NCI-H2081 treated with DMSO at 0.1 percent for 48 hours (cell line): ENCODE measurements around the gene SYNDIG1L.
"Not testable (repeated sequence)": the region's sequence is repeated elsewhere in the genome, so short reads cannot be mapped to it uniquely, and the experiment has no call there.

Source experiments
- DNase-seq: peaks from one replicate; lab custom pipeline; 2025; lab: John Stamatoyannopoulos, UW

The SYNDIG1L gene

DNA sequence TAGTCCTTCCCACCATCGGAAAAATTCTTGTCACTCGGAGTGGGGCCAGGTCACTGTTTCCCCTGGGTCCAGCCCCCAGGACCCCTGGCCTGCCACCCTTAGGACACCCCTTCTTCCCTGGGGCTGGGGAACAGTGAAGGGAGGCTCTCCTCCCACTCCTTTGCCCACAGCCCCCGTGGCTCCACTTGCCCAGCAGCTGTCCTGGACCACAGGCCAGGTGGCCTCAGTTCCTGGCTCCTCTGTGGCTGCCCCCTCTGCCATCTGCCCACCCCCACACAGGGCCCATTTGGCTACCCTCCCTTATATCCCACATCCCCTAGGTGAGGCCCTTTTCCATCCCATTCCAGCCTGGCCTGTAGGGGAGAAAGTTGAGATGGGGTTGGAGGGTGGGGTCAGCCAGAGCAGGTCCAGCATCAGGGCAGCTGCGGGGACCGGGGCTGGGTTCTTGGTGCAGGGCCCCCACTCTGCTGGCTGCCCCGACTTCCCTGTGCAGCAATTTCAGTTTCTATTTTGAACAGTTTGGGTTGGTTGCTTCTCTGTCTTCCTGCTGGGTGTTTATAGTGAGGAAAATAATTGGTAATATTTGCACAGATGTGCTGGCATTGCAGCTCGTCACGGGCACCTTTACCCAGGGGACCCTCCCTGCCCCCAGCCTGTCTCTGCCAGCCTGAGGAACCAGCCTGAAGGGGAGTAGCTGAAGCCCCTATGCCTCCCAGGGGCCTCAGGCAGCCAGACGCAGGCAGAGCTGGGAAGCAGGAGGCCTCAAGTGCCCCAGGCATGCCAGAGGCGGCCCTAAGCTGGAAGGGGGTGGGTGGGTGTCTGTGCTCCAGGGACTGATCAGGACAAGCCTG lies 23.4 kb downstream of the SYNDIG1L start:
- no peak for DNase-seq

DNA sequence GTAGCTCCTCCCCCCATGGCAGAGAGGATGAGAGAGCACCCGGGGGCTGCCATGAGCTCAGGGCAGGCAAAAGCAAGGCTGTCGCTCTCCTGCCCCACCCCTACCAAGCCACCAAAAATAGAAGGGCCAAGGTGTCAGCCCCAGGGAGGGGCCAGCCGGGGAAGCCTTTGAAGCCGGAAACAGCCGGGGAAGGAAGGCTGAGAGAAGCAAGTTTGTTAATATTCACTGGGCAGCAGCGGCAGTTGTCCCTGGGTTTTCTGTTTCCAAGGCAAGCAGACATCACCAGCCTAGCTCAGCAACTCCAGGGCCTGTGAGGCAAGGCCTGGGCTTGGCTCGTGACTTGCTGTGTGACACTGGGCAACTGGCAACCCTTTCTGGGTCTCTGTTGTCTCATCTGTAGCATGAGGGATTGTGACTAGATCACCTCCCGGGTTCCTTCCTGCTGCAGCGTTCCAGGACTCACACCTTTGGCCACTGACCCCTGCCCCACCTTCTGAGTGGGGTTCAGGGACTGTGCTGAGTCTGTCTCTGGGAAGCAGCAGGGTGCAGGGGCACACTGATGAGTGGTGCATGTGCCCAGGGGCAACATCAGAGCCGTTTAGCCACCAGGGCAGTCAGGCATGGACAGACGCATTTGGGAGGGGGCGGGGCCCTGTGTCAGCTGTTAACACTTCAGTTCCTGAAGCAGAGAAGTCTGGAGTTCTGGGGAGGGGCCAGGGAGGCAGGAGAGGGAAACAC lies 24.3 kb downstream of the SYNDIG1L start:
- no peak for DNase-seq

DNA sequence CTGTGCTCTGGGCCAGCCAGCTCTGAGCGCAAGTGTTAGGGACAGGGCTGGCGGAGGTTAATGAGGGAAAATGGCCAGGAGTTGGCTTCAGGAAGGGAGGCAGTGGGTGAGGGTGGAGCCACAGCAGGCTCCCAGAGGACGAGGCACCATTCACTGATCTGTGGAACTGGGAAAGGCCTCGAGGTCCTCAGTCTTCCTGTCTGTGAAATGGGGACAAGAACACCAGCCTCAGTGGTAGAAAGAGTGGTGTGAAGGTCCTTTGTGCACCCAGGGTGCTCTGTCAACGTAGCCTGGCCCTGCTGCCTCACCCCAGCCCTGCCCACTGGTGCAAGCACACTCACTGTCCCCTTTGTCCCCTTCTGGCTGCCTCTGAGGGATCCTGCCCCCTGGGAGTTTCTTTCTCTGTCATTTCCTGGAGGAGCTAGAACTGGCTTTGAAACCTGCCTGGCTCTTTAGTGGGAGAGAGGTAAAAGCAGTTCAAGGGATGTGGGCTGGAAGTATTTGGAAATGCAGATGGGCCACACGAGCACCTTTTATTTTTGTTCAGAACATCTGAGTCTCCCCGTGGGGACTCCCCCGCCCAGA lies 25.0 kb downstream of the SYNDIG1L start:
- no peak for DNase-seq

DNA sequence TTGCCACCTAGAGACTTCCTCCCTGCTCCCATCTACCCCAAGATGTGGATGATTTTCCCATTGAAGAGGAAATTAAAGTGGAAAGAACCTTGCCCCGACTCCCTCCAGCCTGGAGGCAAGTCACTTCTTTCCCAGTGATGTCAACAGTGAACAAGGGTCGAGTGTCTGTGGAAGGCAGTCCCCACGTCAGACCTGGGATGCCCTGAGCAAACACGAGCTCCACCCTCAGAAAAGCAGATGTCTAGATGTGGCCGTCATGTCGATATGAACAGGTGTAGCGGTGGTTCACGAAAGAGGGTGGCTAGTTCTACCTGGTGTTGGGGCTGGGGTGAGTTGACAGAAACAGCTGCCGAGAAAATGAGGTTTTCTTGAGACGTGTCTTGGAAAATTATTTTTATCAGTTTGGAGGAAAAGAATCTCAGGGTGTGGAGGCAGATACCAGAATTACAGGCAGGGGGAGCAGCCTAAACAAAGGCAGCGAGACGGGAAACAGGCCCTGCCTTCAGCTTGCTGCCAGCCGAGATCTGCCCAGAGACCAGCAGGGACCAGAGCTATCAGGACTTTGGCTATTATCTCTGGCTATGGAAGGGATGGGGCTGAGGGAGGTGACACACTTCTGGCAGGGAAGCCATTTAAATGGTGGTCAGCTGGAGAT lies 25.9 kb downstream of the SYNDIG1L start:
- no peak for DNase-seq

DNA sequence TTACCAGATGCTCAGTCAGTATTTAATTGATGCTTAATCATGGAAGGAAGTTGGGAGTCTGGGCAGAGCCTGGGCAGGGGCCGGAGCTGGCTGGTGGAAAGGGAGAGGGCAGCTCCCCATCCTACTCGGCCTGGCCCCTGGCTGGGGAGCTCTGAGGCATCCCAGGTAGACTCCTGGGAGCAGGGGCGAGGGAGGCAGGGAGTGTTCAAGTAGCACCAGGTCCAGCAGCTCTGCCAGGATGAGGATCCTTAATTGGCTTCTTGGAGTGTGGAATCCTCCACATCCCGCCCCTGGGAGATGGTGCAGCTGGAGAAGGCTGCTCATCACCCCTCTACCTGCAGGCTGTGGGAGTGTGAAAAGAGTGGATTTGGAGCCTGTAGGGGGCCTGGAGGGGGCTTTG lies 30.9 kb downstream of the SYNDIG1L start:
- DNase-seq = no peak

DNA sequence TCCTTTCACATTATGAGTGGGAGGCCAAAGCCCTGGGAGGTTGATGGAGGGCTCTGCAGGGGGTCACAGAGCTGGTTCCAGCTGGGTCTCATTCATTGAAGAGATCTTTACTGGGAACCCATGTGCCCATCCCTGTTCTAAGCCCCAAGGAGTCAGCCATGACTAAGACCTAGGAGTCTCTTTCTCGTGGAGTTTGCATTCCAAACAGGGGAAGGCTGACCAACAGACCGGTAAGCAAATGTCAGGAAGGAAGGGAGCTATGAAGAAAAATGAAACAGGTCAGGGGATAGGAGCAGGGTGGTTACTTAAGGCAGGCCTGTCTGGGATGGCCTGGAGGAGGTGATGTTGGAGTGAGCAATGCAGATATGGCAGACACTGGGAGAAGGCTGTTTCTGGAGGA lies 31.5 kb downstream of the SYNDIG1L start:
- no peak for DNase-seq

DNA sequence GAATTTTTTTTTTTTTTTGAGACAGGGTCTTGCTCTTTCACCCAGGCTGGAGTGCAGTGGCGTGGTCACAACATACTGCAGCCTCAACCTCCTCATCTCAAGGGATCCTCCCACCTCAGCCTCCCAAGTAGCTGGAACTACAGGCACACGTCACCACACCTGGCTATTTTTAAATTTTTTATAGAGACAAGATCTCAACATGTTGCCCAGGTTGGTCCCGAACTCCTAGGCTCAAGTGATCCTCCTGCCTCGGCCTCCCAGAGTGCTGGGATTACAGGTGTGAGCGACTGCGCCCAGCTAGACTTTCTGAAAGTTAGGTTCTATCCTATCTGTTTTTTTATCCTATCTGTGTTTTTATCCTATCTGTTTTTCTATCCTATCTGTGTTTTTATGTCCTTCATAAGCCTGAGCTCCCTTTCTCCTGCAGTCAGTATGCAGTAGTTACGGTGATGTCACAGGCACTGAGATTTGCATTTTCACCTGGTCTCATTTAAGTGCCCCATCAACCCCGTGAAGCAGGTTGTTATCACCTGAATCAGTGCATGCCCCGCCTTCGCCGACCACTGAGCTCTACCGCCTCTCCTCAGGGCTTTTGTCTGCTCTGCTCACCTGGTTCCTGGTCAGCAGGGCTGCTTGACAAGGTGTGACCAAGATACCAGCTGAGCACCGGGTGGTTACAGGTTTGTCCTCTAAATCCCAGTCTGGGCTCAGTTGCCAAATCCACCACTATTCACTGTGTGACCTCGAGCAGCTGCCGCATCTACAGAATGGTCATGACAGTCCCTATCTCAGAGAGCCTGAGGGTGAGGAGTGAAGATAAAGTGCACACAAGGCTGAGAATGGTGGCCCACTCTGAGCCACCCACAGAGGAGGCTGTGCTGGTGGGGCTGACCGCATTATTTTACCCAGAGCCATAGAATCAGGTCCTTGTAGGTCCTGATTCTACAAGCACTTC lies 33.1 kb downstream of the SYNDIG1L start:
- no peak for DNase-seq

DNA sequence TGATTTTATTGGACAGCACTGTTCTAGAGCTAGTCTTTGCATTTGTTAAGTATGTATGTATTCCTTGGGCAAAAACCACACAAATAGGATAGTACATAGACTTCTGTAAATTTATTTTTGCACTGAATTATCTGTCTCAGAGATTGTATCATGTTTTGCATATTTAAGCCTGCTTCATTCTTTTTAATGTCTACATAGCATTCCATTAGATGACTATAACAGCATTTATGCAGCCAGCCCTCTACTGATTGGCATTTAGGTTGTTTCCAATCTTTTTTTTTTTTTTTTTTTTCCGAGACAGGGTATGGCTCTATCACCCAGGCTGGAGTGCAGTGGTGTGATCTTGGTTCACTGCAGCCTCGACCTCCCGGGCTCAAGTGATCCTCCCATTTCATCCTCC lies 34.5 kb downstream of the SYNDIG1L start:
- DNase-seq = no peak

DNA sequence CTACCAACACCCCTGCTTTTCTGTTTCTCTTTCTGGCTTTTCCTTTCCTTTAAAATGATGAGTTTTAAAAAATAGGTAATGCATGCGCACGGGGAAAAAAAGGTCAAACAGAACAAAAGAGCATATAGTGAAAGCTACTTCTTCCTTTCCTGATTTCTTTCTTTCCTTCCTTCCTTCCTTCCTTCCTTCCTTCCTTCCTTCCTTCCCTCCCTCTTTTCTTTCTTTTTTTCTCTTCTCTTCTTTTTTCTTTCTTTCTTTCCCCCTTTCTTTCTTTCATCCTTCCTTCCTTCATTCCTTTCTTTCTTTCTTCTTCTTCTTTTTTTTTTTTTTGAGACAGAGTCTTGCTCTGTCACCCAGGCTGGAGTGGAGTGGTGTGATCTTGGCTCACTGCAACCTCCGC lies 35.5 kb downstream of the SYNDIG1L start:
- DNase-seq = not testable (repeated sequence)

DNA sequence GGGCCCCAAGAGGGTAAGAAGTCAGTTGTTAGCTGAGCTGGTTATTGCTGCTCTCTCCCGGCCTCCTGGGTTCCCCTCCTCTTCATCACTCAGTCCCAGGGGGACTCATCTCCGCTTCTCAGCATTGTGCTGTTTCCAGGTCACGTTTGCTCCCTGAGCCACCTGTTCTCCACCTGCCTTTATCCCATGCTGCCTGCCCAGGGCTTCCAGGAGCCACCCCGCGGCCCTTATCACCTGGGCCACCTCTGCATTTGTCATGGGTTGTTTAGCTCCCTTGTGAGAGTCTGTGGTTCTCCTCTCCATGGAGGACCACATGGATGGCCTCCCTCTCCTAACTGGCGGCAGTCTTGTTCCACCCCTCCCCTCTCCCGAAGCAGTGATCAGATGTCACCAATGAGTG lies 36.0 kb downstream of the SYNDIG1L start:
- DNase-seq = no peak

DNA sequence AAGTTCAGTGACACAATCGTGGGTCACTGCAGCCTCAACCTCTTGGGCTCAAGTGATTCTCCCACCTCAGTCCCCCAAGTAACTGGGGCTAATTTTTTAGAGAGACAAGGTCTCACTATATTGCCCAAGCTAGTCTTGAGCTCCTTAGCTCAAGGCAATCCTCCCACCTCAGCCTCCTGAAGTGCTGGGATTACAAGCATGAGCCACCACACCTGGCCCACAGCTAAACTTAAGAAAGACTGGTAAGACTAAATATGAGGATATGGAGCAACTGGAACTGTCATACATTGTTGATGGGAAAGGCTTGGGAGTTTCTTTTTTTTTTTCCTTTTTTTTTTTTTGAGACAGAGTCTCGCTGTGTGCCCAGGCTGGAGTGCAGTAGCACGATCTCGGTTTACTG lies 43.8 kb downstream of the SYNDIG1L start:
- DNase-seq = no peak

DNA sequence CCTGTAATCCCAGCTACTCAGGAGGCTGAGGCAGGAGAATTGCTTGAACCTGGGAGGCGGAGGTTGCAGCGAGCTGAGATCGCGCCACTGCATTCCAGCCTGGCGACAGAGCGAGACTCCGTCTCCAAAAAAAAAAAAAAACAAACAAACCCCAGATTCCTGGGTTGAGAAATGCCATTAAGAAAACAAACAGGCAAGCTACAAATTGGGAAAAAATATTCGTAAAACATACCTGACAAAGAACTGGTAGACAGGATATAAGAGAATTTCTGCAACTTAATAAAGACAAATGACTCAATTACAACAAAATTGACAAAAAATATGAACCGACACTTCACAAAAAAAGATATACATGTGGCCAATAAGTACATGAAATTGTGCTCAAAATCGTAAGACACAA lies 44.4 kb downstream of the SYNDIG1L start:
- DNase-seq = not testable (repeated sequence)

DNA sequence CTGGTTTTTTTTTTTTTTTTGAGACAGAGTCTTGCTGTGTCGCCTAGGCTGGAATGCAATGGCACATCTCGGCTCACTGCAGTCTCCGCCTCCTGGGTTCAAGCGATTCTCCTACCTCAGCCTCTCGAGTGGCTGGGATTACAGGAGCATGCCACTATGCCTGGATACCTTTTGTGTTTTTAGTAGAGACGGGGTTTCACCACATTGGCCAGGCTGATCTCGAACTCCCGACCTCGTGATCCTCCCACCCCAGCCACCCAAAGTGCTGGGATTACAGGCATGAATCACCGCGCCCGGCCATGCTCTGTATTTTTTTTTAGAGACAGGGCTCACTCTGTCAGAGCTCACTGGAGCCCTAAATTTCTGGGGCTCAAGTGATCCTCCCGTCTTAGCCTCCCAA lies 45.2 kb downstream of the SYNDIG1L start:
- no peak for DNase-seq

DNA sequence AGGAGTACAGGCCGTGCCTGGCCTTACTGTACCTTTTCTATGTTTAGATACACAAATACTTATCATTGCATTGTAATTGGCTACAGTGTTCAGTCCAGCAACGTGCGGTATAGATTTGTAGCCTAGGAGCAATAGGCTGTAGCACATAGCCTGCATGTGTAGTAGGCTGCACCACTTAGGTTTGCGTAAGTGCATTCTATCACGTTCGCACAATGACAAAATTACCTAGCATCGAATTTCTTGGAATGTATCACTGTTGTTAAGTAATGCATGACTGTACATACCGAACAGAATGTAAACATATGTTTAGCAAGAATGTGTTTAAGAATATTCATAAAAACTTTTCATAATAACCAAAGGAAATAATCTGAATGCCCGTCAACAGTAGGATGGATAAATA lies 45.8 kb downstream of the SYNDIG1L start:
- no peak for DNase-seq

DNA sequence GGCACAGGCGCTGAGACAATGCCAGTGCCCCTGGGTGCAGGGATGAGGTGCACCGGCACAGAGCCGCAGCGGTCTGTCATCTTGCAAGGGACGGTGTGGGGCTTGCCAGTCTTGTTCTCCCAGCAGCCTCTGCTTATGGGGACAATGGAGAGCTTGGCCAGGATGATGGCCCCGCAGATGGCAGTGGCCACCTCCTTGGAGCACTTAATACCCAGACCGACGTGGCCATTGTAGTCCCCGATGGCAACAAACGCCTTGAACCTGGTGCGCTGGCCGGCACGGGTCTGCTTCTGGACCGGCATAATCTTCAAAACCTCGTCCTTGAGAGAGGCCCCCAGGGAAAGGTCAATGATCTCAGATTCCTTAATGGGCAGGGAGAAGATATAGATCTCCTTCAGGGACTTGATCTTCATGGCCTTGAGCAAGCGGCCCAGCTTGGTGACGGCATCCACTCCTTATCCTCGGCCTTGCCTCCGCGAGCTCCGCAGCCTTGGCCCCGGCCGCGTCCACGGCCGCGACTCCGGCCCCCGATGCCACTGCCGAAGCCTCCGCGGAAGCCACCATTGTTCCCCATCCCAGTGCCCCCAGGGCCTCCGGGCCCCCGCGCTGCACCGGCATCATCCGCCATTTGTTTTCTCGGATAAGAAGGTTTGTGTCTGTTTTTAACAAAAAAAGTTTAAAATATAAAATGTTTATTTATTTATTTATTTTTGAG lies 47.9 kb downstream of the SYNDIG1L start:
- no peak for DNase-seq

DNA sequence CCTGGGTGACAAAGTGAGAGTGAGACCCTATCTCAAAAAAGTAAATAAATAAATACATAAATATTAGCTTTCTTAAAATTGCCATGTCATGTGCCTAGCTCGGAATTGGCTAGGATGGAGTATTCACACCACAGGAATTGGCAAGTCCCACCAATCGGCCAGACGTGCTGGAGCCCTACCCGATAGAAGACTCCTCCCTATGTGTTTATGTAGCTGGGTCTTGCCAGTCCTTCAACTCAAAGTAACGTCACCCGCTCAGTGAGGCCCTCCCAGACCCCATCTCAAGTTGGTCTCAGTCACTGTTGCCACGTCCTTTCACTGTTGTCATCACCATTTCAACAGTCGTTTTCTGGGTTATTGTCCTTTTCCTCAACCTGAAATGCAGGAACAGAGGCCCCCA lies 57.6 kb downstream of the SYNDIG1L start:
- no peak for DNase-seq

DNA sequence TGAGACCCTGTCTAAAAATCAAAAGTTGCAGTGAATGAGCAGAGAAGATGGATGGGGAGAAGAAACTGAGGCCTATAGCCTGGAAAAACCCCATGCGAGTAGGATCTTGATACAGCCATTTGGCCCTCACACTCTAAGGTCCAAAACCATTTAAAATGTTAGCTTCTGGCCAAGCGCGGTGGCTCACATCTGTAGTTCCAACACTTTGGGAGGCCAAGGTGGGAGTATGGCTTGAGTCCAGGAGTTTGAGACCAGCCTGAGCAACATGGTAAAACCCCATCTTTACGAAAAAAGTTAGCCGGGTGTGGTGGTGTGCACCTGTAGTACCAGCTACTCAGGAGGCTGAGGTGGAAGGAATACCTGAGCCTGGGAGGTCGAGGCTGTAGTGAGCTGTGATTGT lies 58.0 kb downstream of the SYNDIG1L start:
- DNase-seq = no peak

DNA sequence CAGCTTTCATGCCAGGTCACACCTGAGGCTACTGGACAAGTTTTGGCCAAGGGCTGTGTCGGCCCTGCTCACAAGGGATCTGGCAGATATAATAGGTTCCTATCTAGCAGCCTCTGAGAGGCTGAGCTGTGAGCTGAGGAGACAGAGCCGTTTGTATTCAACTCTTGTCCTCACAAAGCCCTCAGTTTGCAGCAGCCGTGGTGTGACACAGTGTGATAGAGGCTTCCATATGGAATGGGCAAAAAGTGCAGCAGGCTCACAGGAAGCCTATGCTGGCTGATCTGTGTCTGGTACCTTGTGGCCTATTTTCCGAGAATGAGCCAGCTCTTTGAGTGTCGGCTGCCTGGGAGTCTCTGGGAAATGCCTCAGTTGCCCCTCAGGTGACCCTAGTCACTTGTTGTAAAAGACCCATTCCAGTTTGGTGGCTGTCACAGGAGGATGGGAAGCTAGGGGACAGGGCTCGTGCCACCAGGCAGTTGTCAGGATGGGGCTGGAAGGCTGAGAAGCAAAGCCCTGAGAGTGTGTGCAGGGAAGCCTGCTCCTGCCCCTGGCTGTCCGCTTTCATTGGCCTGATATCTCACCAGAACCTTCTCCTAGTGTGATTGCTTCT lies 61.6 kb downstream of the SYNDIG1L start:
- no peak for DNase-seq

DNA sequence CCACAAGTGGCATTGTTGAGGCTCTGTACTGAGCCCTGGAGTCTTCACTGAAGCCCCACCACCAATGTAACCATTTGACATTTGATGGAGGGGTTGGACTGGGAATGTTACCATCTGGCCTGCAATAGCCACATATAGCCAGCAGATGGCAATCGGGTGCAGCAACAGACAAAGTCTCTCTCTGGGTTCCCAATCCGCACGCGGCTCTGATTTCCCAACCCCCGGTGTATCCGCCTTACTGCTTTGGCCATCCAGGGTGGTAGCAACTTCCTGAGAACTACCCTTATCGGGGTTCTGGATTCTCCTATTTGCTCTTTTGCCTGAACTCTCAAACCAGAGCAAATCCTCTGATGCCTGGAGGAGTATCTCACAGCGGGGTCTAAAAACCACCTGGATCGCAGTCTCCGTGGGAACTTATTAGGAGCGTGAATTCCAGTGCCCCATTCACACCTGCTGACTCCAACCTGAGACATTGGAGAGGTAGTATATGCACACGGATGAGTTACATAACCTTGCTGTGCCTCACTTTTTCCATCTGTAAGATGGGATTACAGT lies 63.6 kb downstream of the SYNDIG1L start:
- DNase-seq = no peak

DNA sequence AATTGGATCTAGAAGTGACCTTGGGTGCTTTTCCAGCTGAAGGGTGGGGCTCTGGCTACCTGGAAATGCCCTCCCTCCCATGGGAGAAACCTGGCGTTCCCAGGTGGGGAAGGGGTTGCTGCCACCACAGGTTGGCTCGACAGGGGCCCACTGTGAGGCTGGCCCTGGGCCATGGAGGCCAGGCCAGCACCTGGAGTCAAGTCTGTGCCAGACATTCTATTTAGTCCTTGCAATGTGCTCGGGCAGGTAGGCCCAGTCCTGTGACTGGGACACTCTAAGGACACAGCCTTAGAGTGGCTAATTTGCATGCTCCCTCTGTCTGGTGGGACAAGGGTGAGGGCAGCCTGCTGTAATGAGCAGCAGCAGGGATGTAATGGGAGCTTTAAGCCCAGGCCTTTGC lies 65.8 kb downstream of the SYNDIG1L start:
- DNase-seq = no peak
